ENCODE measurements around the gene CCDC27.

The CCDC27 gene

DNA sequence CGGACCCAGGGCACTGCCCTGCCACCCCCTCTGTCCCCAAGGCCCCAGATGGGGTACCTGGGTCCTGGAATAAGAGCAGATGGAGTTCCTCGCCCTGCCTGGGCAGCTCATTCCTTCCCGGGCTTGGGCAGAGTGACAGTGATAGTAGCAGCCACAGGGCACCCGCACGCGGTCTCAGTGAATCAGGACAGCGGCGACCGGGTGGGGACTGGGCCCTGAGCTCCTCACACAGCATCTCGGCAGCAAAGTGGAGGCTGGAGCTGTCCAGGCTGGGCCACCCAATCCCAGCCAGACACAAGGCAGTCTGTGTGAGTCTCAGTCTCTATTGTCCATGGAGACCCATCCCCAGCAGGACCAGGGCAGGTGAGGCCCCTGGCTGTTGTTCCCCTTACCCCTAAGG, 37.4 kb upstream of the CCDC27 start:
- ChIA-PET POLR2A (no interaction called here), CTCF (interaction anchor here (2.6 kb wide), 1 partner anchor 9 kb away, joined by 11 read pairs; no protein-coding TSS in a partner anchor)
- no peak for DNase-seq (ENCODE audit: extremely low spot score)
- no peak for TF ChIP-seq SUZ12 (IDR thresholded peaks at IDR 0.05)

DNA sequence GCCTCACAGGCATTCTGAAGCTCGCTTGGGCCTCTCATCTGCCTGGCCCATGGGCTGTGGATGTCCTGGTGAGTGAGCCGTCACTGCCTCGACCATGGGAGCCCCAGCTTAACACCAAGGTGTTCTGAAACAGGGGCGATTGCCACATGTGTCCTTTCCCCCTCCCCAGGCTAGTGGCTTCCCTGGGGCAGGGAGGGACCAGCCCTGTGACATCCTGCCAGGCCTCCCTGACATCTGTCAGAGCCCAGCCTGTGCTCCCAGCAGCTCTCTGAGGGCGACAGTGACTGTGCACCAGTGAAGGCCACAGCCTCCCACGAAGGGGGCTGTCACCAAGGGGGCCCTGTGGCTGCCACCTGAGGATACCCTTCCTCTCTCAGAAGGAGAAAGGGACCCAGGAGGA, 35.9 kb upstream of the CCDC27 start:
- CTCF ChIA-PET, result no interaction called here
- DNase-seq (ENCODE audit: extremely low spot score), result no peak
- POLR2A ChIA-PET, result no interaction called here
- TF ChIP-seq L3MBTL2 (conservative IDR thresholded peaks at IDR 0.05) (no peak), FOXK2 (IDR thresholded peaks at IDR 0.05) (no peak), SUZ12 (IDR thresholded peaks at IDR 0.05) (no peak), ZNF384 (IDR thresholded peaks at IDR 0.05) (no peak), SP1 (IDR thresholded peaks at IDR 0.05) (no peak)

DNA sequence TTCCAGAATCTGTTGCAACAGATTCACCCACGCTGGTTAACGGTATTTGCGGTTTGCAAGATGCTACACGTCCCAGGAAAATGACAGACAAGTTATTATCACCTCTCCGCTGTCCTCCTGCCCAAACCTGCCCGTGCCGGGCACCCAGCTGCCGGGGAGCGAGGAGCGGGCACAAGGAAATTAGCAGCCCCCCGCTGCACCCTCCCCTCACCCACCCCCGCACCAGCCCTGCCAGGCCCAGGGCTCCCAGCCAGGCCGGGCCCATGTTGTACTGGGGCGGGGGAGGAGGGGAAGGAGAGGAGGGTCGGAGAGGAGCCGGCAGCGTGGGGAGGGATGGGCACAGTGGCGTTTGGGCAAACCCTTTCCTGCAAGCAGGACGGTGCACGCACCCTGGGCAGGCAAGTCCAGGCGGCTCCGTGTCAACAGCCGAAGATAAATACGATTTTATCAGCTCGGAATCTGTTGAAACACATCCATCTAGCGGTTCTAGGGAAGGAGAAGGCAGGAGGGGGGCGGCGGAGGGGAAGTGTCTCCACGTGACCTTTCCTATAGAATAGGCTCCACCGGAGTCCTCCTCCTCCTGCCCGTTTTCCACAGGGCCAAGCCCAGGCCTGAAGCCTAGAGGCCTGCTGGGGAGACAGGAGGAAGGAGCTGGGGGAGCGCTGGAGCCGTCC, 35.1 kb upstream of the CCDC27 start:
- ChIA-PET CTCF (no interaction called here), POLR2A (no interaction called here)
- no peak for DNase-seq (ENCODE audit: extremely low spot score)
- TF ChIP-seq ARNT (IDR thresholded peaks at IDR 0.05) (no peak), FOXA1 (IDR thresholded peaks at IDR 0.05) (no peak), LEF1 (IDR thresholded peaks at IDR 0.05; ENCODE audit: borderline replicate concordance) (no peak), FOXK2 (IDR thresholded peaks at IDR 0.05) (no peak), L3MBTL2 (conservative IDR thresholded peaks at IDR 0.05) (no peak), ZNF384 (IDR thresholded peaks at IDR 0.05) (no peak), BHLHE40 (IDR thresholded peaks at IDR 0.05; ENCODE audit: borderline replicate concordance) (no peak), SUZ12 (IDR thresholded peaks at IDR 0.05) (no peak), ELF4 (IDR thresholded peaks at IDR 0.05) (no peak), CTBP1 (IDR thresholded peaks at IDR 0.05; ENCODE audit: borderline replicate concordance) (no peak), TARDBP (IDR thresholded peaks at IDR 0.05) (no peak)

GRCh38 chr1:3717715-3718601, 34.3 kb upstream of the CCDC27 start:
- no peak for TF ChIP-seq TARDBP (IDR thresholded peaks at IDR 0.05)
- TF ChIP-seq ZNF384 (IDR thresholded peaks at IDR 0.05), result no peak
- no peak for TF ChIP-seq SP1 (IDR thresholded peaks at IDR 0.05)
- no peak for TF ChIP-seq ARNT (IDR thresholded peaks at IDR 0.05)
- TF ChIP-seq FOXM1 (IDR thresholded peaks at IDR 0.05; ENCODE audit: borderline replicate concordance), result no peak
- no peak for TF ChIP-seq NFRKB (IDR thresholded peaks at IDR 0.05)
- no peak for TF ChIP-seq SUZ12 (IDR thresholded peaks at IDR 0.05)
- no peak for TF ChIP-seq LEF1 (IDR thresholded peaks at IDR 0.05; ENCODE audit: borderline replicate concordance)
- TF ChIP-seq CTBP1 (IDR thresholded peaks at IDR 0.05; ENCODE audit: borderline replicate concordance), result no peak
- ChIA-PET POLR2A (no interaction called here), CTCF (no interaction called here)
- no peak for DNase-seq (ENCODE audit: extremely low spot score)

GRCh38 chr1:3718764-3719163, 33.5 kb upstream of the CCDC27 start:
- DNase-seq (ENCODE audit: extremely low spot score), result no peak
- TF ChIP-seq ZNF384 (IDR thresholded peaks at IDR 0.05) (no peak), BHLHE40 (IDR thresholded peaks at IDR 0.05; ENCODE audit: borderline replicate concordance) (no peak), L3MBTL2 (conservative IDR thresholded peaks at IDR 0.05) (no peak), PKNOX1 (IDR thresholded peaks at IDR 0.05) (no peak), NFRKB (IDR thresholded peaks at IDR 0.05) (no peak), ARNT (IDR thresholded peaks at IDR 0.05) (no peak), TARDBP (IDR thresholded peaks at IDR 0.05) (no peak)
- POLR2A ChIA-PET, result no interaction called here
- CTCF ChIA-PET, result no interaction called here

GRCh38 chr1:3721955-3722465, 30.2 kb upstream of the CCDC27 start:
- DNase-seq (ENCODE audit: extremely low spot score), result no peak
- POLR2A ChIA-PET, result no interaction called here
- CTCF ChIA-PET, result interaction anchor here (0.6 kb wide), 1 partner anchor 157 kb away, joined by 5 read pairs; no protein-coding TSS in a partner anchor
- TF ChIP-seq ELF4 (IDR thresholded peaks at IDR 0.05), result no peak
- no peak for TF ChIP-seq ZNF384 (IDR thresholded peaks at IDR 0.05)
- TF ChIP-seq SP1 (IDR thresholded peaks at IDR 0.05), result no peak
- TF ChIP-seq SUZ12 (IDR thresholded peaks at IDR 0.05), result no peak
- TF ChIP-seq BHLHE40 (IDR thresholded peaks at IDR 0.05; ENCODE audit: borderline replicate concordance), result no peak
- TF ChIP-seq NFRKB (IDR thresholded peaks at IDR 0.05), result no peak
- TF ChIP-seq FOXM1 (IDR thresholded peaks at IDR 0.05; ENCODE audit: borderline replicate concordance), result no peak
- TF ChIP-seq LEF1 (IDR thresholded peaks at IDR 0.05; ENCODE audit: borderline replicate concordance), result no peak
- TF ChIP-seq HDGF (IDR thresholded peaks at IDR 0.05; ENCODE audit: borderline replicate concordance), result no peak
- TF ChIP-seq ARNT (IDR thresholded peaks at IDR 0.05), result no peak
- TF ChIP-seq FOXK2 (IDR thresholded peaks at IDR 0.05), result no peak
- no peak for TF ChIP-seq L3MBTL2 (conservative IDR thresholded peaks at IDR 0.05)

GRCh38 chr1:3722846-3723245, 29.4 kb upstream of the CCDC27 start:
- DNase-seq (ENCODE audit: extremely low spot score), result no peak
- POLR2A ChIA-PET, result interaction anchor here (0.6 kb wide), 1 partner anchor 69 kb away, joined by 4 read pairs; no protein-coding TSS in a partner anchor
- TF ChIP-seq ELF4 (IDR thresholded peaks at IDR 0.05), result no peak
- CTCF ChIA-PET, result no interaction called here
